Measurements from ENCODE around the gene FAM114A2.

- TF ChIP-seq CTCF (IDR thresholded peaks at IDR 0.05 in 4 of 5, conservative IDR thresholded peaks at IDR 0.05 in 1 of 5) (no peak), POLR2A (IDR thresholded peaks at IDR 0.05) (no peak)
Observed at GRCh38 chr5:153952057-153952456, 86.7 kb downstream of the FAM114A2 start.

Measured in gastrocnemius medialis (tissue), 4 donors.